CD4-positive, alpha-beta T cell (primary cell): ENCODE measurements around the gene FAM114A2. TPM values are rescaled to one million over a fixed set of nuclear protein-coding genes. Genes with fewer than 3 reads are reported as not detected.

Experiments
- ATAC-seq: fragments of 200-7000 bp; cut with Tn5 transposase; one replicate; pipeline ENCODE4 v1.10.0; 2022; ENCODE audit warnings: mild to moderate bottlenecking; ENCODE audit not compliant: poor library complexity
- CTCF ChIA-PET: fragments of 350-600 bp; sonication (Branson Sonifier 250); formaldehyde crosslinking; loops from one replicate; lab custom pipeline; 2021; ENCODE audit warnings: antibody characterized with exemption, inconsistent platforms; lab: Charles Lee
- POLR2A ChIA-PET: fragments of 350-600 bp; sonication (Branson Sonifier 250); formaldehyde crosslinking; loops from one replicate; lab custom pipeline; 2021; ENCODE audit warnings: antibody characterized with exemption, inconsistent platforms; lab: Charles Lee
- DNase-seq, 14 experiments: peaks; one replicate each; pipeline ENCODE4 v3.0.0-alpha.2; 2013 to 2020; ENCODE audit warnings: mixed read lengths in 2 of 14
- H3K27ac ChIP-seq, 2 donors: one replicate each; pipeline versions ENCODE4 v1.5.1 to v1.7.0; 2013; ENCODE audit warnings: low read length in 2 of 2, low read depth in 1 of 2, mild to moderate bottlenecking in 1 of 2
- H3K27me3 ChIP-seq, 2 experiments: 1 replicate in 1 of 2; 2 replicates in 1 of 2; pipeline versions ENCODE4 v1.6.1 to v1.7.0; 2013; ENCODE audit warnings: low read length in 2 of 2, control low read depth in 1 of 2, mild to moderate bottlenecking in 1 of 2, moderate library complexity in 1 of 2; ENCODE audit not compliant: insufficient read depth in 2 of 2, control insufficient read depth in 1 of 2
- H3K36me3 ChIP-seq: one replicate; pipeline ENCODE4 v1.6.1; 2013; ENCODE audit warnings: low read length, control low read depth; ENCODE audit not compliant: insufficient read depth
- H3K4me1 ChIP-seq: one replicate; pipeline ENCODE4 v1.6.1; 2013; ENCODE audit warnings: low read length, control low read depth; ENCODE audit not compliant: insufficient read depth
- H3K4me3 ChIP-seq: one replicate; pipeline ENCODE4 v1.5.1; 2013; ENCODE audit warnings: mild to moderate bottlenecking, low read length, moderate library complexity
- H3K9me3 ChIP-seq, 2 experiments: 1 replicate in 1 of 2; 2 replicates in 1 of 2; pipeline versions ENCODE4 v1.6.1 to v1.7.0; 2013; ENCODE audit warnings: low read length in 2 of 2, mild to moderate bottlenecking in 2 of 2, control low read depth in 1 of 2, moderate library complexity in 1 of 2; ENCODE audit not compliant: control insufficient read depth in 1 of 2, insufficient read depth in 1 of 2
- H3K27ac Mint-ChIP-seq: one replicate; pipeline ENCODE4 v1.8.0; 2020; ENCODE audit warnings: mixed read lengths
- H3K27me3 Mint-ChIP-seq: one replicate; pipeline ENCODE4 v1.8.0; 2021; ENCODE audit warnings: mixed read lengths
- H3K36me3 Mint-ChIP-seq: one replicate; pipeline ENCODE4 v1.8.0; 2021; ENCODE audit warnings: low read depth, mixed read lengths
- H3K4me1 Mint-ChIP-seq: one replicate; pipeline ENCODE4 v1.8.0; 2021; ENCODE audit warnings: low read depth, mixed read lengths
- H3K4me3 Mint-ChIP-seq: one replicate; pipeline ENCODE4 v1.8.0; 2020; ENCODE audit warnings: mild to moderate bottlenecking, mixed read lengths
- H3K9me3 Mint-ChIP-seq: one replicate; pipeline ENCODE4 v1.8.0; 2020; ENCODE audit warnings: mixed read lengths
- intact Hi-C, 2 experiments: fragments of 100-400 bp; cut with DNase I in 1 of 2; cut with micrococcal nuclease in 1 of 2; formaldehyde crosslinking; loops; one replicate each; pipeline versions ENCODE4 v1.15.1 to v1.9.0; 2023 to 2025; cut with DNase I, micrococcal nuclease
- total RNA-seq, 174 experiments: library from RNA in 2 of 174; stranded (reverse) in 2 of 174; gene quantifications; one replicate each; pipeline ENCODE4 v1.2.3 and lab custom pipeline; 2021 to 2026
- TF ChIP-seq, protein P1 (sequence below): fragments of 200-600 bp; IDR thresholded peaks from one replicate; pipeline ENCODE4 v1.8.0; 2022; ENCODE audit warnings: antibody characterized with exemption, mild to moderate bottlenecking

Gene FAM114A2
- total RNA-seq, 2 experiments from 2014 or later: 21.9 to 23.3 TPM

DNA sequence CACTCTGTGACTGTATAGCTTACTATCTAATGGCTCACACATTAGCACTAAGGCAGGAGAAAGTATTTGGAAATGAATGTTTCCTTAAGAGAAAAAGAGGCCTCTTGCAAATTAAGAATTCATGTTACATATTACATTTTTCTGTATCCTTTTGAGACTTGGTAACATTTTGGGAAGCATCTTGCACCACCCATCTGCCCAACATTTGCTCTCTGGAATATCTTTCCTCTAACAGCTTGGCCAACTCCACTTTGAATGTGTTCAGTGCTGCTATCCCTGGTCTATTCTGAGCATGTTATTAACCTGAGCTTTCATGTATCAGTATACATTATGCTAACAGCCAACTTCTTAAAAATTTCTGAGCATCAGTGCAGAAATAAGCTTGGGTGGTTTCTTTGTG lies 27.3 kb upstream of the FAM114A2 start:
- H3K4me3 Mint-ChIP-seq: no peak overlapping the region
- no peaks in the 10 kb centered on the region for H3K9me3 Mint-ChIP-seq
- no peaks in the 10 kb centered on the region for H3K4me1 Mint-ChIP-seq
- H3K4me1 ChIP-seq: no peaks in the 10 kb centered on the region
- no peaks in the 10 kb centered on the region for H3K36me3 ChIP-seq
- CTCF ChIA-PET: interaction anchor here (0.9 kb wide), 1 partner anchor 339 kb away, joined by 3 read pairs; no protein-coding TSS in a partner anchor
- H3K27me3 ChIP-seq: no peaks in the 10 kb centered on the region
- H3K9me3 ChIP-seq: no peaks in the 10 kb centered on the region
- H3K4me3 ChIP-seq: no peak overlapping the region
- POLR2A ChIA-PET: no interaction called here
- H3K27me3 Mint-ChIP-seq: no peaks in the 10 kb centered on the region
- DNase-seq: no peak
- H3K36me3 Mint-ChIP-seq: no peaks in the 10 kb centered on the region
- intact Hi-C loops: no loop called here
- TF ChIP-seq, protein P1, sequence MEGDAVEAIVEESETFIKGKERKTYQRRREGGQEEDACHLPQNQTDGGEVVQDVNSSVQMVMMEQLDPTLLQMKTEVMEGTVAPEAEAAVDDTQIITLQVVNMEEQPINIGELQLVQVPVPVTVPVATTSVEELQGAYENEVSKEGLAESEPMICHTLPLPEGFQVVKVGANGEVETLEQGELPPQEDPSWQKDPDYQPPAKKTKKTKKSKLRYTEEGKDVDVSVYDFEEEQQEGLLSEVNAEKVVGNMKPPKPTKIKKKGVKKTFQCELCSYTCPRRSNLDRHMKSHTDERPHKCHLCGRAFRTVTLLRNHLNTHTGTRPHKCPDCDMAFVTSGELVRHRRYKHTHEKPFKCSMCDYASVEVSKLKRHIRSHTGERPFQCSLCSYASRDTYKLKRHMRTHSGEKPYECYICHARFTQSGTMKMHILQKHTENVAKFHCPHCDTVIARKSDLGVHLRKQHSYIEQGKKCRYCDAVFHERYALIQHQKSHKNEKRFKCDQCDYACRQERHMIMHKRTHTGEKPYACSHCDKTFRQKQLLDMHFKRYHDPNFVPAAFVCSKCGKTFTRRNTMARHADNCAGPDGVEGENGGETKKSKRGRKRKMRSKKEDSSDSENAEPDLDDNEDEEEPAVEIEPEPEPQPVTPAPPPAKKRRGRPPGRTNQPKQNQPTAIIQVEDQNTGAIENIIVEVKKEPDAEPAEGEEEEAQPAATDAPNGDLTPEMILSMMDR: no peak
- no peak for ATAC-seq
- H3K27ac ChIP-seq: no peak overlapping the region
- no peak overlapping the region for H3K27ac Mint-ChIP-seq

DNA sequence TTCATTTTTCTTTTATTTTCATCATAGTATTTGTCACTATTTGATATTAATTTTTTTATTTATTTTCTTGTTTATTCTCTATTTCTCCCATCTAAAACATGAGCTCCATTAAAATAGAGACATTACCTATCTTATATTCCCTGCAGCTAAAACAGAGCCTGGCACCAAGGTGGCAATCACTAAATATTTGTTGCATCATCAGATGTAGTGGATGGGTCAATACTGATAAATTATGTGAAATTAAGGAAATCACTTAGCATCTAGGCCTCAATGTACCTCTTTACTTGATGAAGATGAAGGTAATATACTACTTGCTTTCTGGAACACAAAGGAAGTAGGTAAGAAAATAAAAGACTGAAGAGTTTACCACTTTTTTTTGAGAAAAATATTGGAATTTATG lies 24.7 kb upstream of the FAM114A2 start:
- Histone ChIP-seq H3K27me3 (no peaks in the 10 kb centered on the region), H3K27ac (no peak overlapping the region), H3K4me3 (no peak overlapping the region), H3K4me1 (peaks cover 7% of the 10 kb centered on the region), H3K36me3 (no peaks in the 10 kb centered on the region), H3K9me3 (no peaks in the 10 kb centered on the region)
- TF ChIP-seq, protein P1: no peak
- H3K4me1 Mint-ChIP-seq: peaks cover 17% of the 10 kb centered on the region
- no peak overlapping the region for H3K27ac Mint-ChIP-seq
- H3K4me3 Mint-ChIP-seq: no peak overlapping the region
- H3K9me3 Mint-ChIP-seq: no peaks in the 10 kb centered on the region
- intact Hi-C loops: no loop called here
- ChIA-PET CTCF (no interaction called here), POLR2A (no interaction called here)
- no peak for DNase-seq
- ATAC-seq: no peak
- no peaks in the 10 kb centered on the region for H3K27me3 Mint-ChIP-seq
- peaks cover 2% of the 10 kb centered on the region for H3K36me3 Mint-ChIP-seq

DNA sequence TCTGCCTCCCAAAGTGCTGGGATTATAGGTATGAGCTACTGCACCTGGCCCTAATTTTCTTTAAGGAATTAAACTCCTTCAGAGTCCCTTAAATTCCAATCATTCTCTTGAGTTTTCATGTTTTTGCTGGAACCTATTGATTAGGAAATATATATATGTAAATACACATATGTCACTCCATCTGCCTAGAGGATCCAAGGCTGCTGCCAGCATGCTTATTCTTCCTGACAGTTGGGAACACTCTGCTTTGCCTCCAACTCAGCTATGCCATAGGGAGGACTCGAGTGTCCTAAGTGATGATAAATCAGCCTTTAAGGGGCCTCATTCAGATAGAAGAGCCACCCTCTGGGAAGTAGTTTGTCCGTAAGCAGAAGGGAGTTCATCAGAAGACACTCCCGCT lies 21.9 kb upstream of the FAM114A2 start:
- no peak overlapping the region for H3K4me3 ChIP-seq
- CTCF ChIA-PET: interaction anchor here (2.7 kb wide), 1 partner anchor 12 kb away, joined by 7 read pairs; no protein-coding TSS in a partner anchor
- TF ChIP-seq, protein P1: no peak
- intact Hi-C loops: no loop called here
- H3K9me3 Mint-ChIP-seq: no peaks in the 10 kb centered on the region
- no peaks in the 10 kb centered on the region for H3K27me3 ChIP-seq
- peaks cover 18% of the 10 kb centered on the region for H3K36me3 Mint-ChIP-seq
- POLR2A ChIA-PET: no interaction called here
- H3K27me3 Mint-ChIP-seq: no peaks in the 10 kb centered on the region
- H3K9me3 ChIP-seq: no peaks in the 10 kb centered on the region
- H3K4me1 ChIP-seq: peaks cover 9% of the 10 kb centered on the region
- H3K4me1 Mint-ChIP-seq: peaks cover 17% of the 10 kb centered on the region
- no peak overlapping the region for H3K4me3 Mint-ChIP-seq
- H3K27ac ChIP-seq: no peak overlapping the region
- H3K27ac Mint-ChIP-seq: no peak overlapping the region
- no peak for DNase-seq
- H3K36me3 ChIP-seq: no peaks in the 10 kb centered on the region
- no peak for ATAC-seq
